K562 (cell line): Measurements from ENCODE around the gene BCAS1. TPM values are rescaled to one million over a fixed set of nuclear protein-coding genes. Genes with fewer than 3 reads are reported as not detected.

ENCODE experiments used
- ATAC-seq: fragments of 200-7000 bp; cut with Tn5 transposase; 3 replicates; pipeline ENCODE4 v1.9.1; 2020; ENCODE audit warnings: moderate library complexity
- BruUV-seq: library from RNA; stranded (reverse); fragments of 400-500 nt; replicated peaks from 2 replicates; lab custom pipeline; 2021; lab: Mats Ljungman, UMichigan
- CTCF ChIA-PET: fragments of 300-600 bp; formaldehyde crosslinking; extraction: SDS; loops from one replicate; lab custom pipeline; 2021; ENCODE audit warnings: low intra/inter-chr PET ratio; lab: Yijun Ruan, JAX
- POLR2A ChIA-PET: fragments of 300-600, 350-650 bp; sonication (Branson Sonifier 250); formaldehyde crosslinking; extraction: SDS; loops from one replicate; lab custom pipeline; 2021; ENCODE audit warnings: antibody characterized with exemption, inconsistent platforms; lab: Yijun Ruan, JAX
- DNase-seq, 4 experiments: peaks; one replicate each; pipeline versions ENCODE4 v3.0.0 to v3.0.0-alpha.2; 2011 to 2018; ENCODE audit warnings: low spot score in 3 of 4, mixed read lengths in 3 of 4; ENCODE audit errors: extremely low read depth in 1 of 4
- FAIRE-seq: peaks from 2 replicates; lab custom pipeline; 2011; peaks lifted over from hg19 to GRCh38; lab: Jason Lieb, UNC
- H2AFZ ChIP-seq: 2 replicates; pipeline ENCODE4 v1.6.0; 2011; ENCODE audit warnings: low read depth, low read length, control low read depth, inconsistent platforms
- H3K27ac ChIP-seq: fragments of 200-600 bp; 3 replicates; pipeline ENCODE4 v1.8.0; 2011; ENCODE audit warnings: low read depth, mild to moderate bottlenecking, control low read depth, inconsistent platforms, low read length, moderate library complexity, mixed read lengths; ENCODE audit errors: extremely low read depth
- H3K27me3 ChIP-seq, 2 experiments: fragments of 300-600 bp in 1 of 2; 2 replicates in 1 of 2; 3 replicates in 1 of 2; pipeline versions ENCODE4 v1.6.0 to v1.8.0; 2011; ENCODE audit warnings: inconsistent platforms in 2 of 2, low read length in 2 of 2, mild to moderate bottlenecking in 1 of 2, mixed read lengths in 1 of 2, moderate library complexity in 1 of 2; ENCODE audit not compliant: control insufficient read depth in 2 of 2, insufficient read depth in 2 of 2
- H3K36me3 ChIP-seq: fragments of 300-600 bp; 3 replicates; pipeline ENCODE4 v1.8.0; 2011; ENCODE audit warnings: mild to moderate bottlenecking, low read length, inconsistent platforms; ENCODE audit not compliant: control insufficient read depth, insufficient read depth
- H3K4me1 ChIP-seq, 2 experiments: fragments of 200-600 bp in 1 of 2; replicated peaks in 1 of 2; 2 replicates in 1 of 2; 3 replicates in 1 of 2; pipeline versions ENCODE4 v1.5.1 to v1.8.0; 2011; ENCODE audit warnings: inconsistent platforms in 2 of 2, low read length in 2 of 2, mild to moderate bottlenecking in 1 of 2, mixed read lengths in 1 of 2, moderate library complexity in 1 of 2; ENCODE audit not compliant: control insufficient read depth in 2 of 2, insufficient read depth in 2 of 2
- H3K4me2 ChIP-seq: 2 replicates; pipeline ENCODE4 v1.6.1; 2011; ENCODE audit warnings: low read length, control low read depth, inconsistent platforms, mixed read lengths; ENCODE audit not compliant: insufficient read depth
- H3K4me3 ChIP-seq: fragments of 200-600 bp; sonication (generic), shearing (Covaris generic); 2 replicates; pipeline ENCODE4 v1.5.1; 2016; ENCODE audit warnings: control low read depth, inconsistent platforms
- H3K79me2 ChIP-seq: fragments of 200-600 bp; 3 replicates; pipeline ENCODE4 v1.8.0; 2011; ENCODE audit warnings: low read length, inconsistent platforms; ENCODE audit not compliant: control insufficient read depth, insufficient read depth
- H3K9ac ChIP-seq, 2 experiments: 2 replicates each; pipeline versions ENCODE4 v1.6.0 to v1.6.1; 2011; ENCODE audit warnings: low read depth in 2 of 2, low read length in 2 of 2, control low read depth in 1 of 2, inconsistent platforms in 1 of 2, mild to moderate bottlenecking in 1 of 2, mixed read lengths in 1 of 2; ENCODE audit not compliant: insufficient read depth in 1 of 2
- H3K9me1 ChIP-seq: one replicate; pipeline ENCODE4 v1.6.0; 2011; ENCODE audit warnings: inconsistent platforms, mild to moderate bottlenecking, low read length, moderate library complexity; ENCODE audit not compliant: control insufficient read depth, insufficient read depth
- H3K9me3 ChIP-seq: replicated peaks from 2 replicates; pipeline ENCODE4 v1.5.1; 2011; ENCODE audit warnings: low read depth, low read length, inconsistent platforms; ENCODE audit not compliant: control insufficient read depth, insufficient read depth
- H4K20me1 ChIP-seq: replicated peaks from 2 replicates; pipeline ENCODE4 v1.6.1; 2011; ENCODE audit warnings: low read length, inconsistent platforms, mixed read lengths; ENCODE audit not compliant: control insufficient read depth, insufficient read depth
- BCL6 ChIP-seq: fragments of 250-450 bp; sonication (Bioruptor Pico); IDR thresholded peaks from 2 replicates; pipeline ENCODE4 v1.4.0; 2020
- E4F1 ChIP-seq: fragments of 250-450 bp; sonication (Bioruptor Pico); IDR thresholded peaks from 2 replicates; pipeline ENCODE4 v1.5.0; 2021; ENCODE audit warnings: mild to moderate bottlenecking, borderline replicate concordance
- ETS2 ChIP-seq: IDR thresholded peaks from 2 replicates; pipeline ENCODE4 v1.6.1; 2016; ENCODE audit warnings: borderline replicate concordance, missing genetic modification characterization, mild to moderate bottlenecking, moderate library complexity, missing compliant biosample characterization; ENCODE audit not compliant: poor library complexity, severe bottlenecking
- EZH2 ChIP-seq: IDR thresholded peaks from 2 replicates; pipeline ENCODE4 v1.6.1; 2012; ENCODE audit warnings: low read depth, mild to moderate bottlenecking, inconsistent platforms, low read length, borderline replicate concordance
- HDAC1 ChIP-seq, 2 experiments: fragments of 450-650 bp; IDR thresholded peaks; 2 replicates each; pipeline ENCODE4 v1.6.1; 2016 to 2017; ENCODE audit warnings: inconsistent platforms in 1 of 2, mild to moderate bottlenecking in 1 of 2, moderate library complexity in 1 of 2
- HMG20B ChIP-seq: fragments of 250-450 bp; sonication (Bioruptor Pico); IDR thresholded peaks from 2 replicates; pipeline ENCODE4 v1.5.0; 2021; ENCODE audit warnings: mild to moderate bottlenecking
- MEF2D ChIP-seq: conservative IDR thresholded peaks from 2 replicates; pipeline ENCODE4 v1.6.1; 2016; ENCODE audit warnings: low read depth, missing genetic modification characterization, missing compliant biosample characterization
- RAD21 ChIP-seq, 2 experiments: fragments of 250-450 bp in 1 of 2; fragments of 450-650 bp in 1 of 2; sonication (Bioruptor Pico) in 1 of 2; formaldehyde crosslinking in 1 of 2; IDR thresholded peaks in 1 of 2; conservative IDR thresholded peaks in 1 of 2; 2 replicates each; pipeline versions ENCODE4 v1.4.0 to v1.8.0; 2020 to 2022; ENCODE audit warnings: mild to moderate bottlenecking in 2 of 2, moderate library complexity in 1 of 2
- VEZF1 ChIP-seq: fragments of 200-800 bp; sonication (Bioruptor generic); IDR thresholded peaks from 2 replicates; pipeline ENCODE4 v1.6.1; 2017; ENCODE audit warnings: missing genetic modification characterization, missing compliant biosample characterization
- ZBTB33 ChIP-seq: sonication (generic); formaldehyde crosslinking; IDR thresholded peaks from 2 replicates; pipeline ENCODE4 v1.8.1; 2023; ENCODE audit warnings: mild to moderate bottlenecking, missing genetic modification reagents
- ZNF586 ChIP-seq: fragments of 450-650 bp; formaldehyde crosslinking; conservative IDR thresholded peaks from 2 replicates; pipeline ENCODE4 v1.4.0; 2020; ENCODE audit warnings: mild to moderate bottlenecking, moderate library complexity
- WGBS: fragments of 100-300 bp; shearing (Covaris generic); methylation state at CpG from one replicate; pipeline ENCODE4 v1.1.6; 2016; ENCODE audit warnings: low coverage, mixed read lengths; ENCODE audit not compliant: insufficient coverage; ENCODE audit errors: missing lambda C conversion rate; 5-methylcytosine and 5-hydroxymethylcytosine counted together
- in situ Hi-C: fragments of 300-500 bp; cut with MboI; formaldehyde crosslinking; loops from 4 replicates; pipeline ENCODE4 v1.15.0; 2018; ENCODE audit warnings: inconsistent platforms, mixed read lengths
- intact Hi-C: fragments of 100-400 bp; cut with micrococcal nuclease; formaldehyde crosslinking; loops from 2 replicates; pipeline ENCODE4 v1.14.2; 2022
- polyA plus RNA-seq, 8 experiments: library from polyadenylated mRNA; depleted of rRNA in 4 of 8; stranded (reverse) in 5 of 8; unstranded in 3 of 8; fragments of >200 nt; fragmentation: Nextera tagmentation in 2 of 8; fragmentation: Illumina TruSeq in 1 of 8; extraction: Ambion mirVana in 2 of 8; extraction: Trizol in 1 of 8; gene quantifications; 2 replicates each; pipeline versions ENCODE4 v1.2.1 to v1.2.3, GENCODE V29; 2011 to 2014; ENCODE audit warnings: inconsistent platforms in 1 of 8, missing spikeins in 1 of 8
- total RNA-seq, 7 experiments: library from RNA; depleted of rRNA in 6 of 7; stranded (reverse); fragments of >200 nt in 6 of 7; fragmentation: Illumina TruSeq in 2 of 7; extraction: Trizol in 2 of 7; gene quantifications; 2 replicates each; pipeline versions ENCODE4 v1.2.1 to v1.2.3, GENCODE V29; 2011 to 2021; ENCODE audit warnings: low replicate concordance in 1 of 7

BCAS1 gene
- total and polyA plus RNA-seq, 9 of the 15 experiments (the other 6 are each of a cell fraction or from before 2014, with no cell fraction given) = 0.18 to 2.3 (median 0.93) TPM

- Histone ChIP-seq H3K4me2 (no peak overlapping the region), H3K27me3 (peaks cover 0 to 7% of the 10 kb centered on the region in 2 experiments; a peak in 1 of 5 replicates), H3K9ac (no peak overlapping the region), H2AFZ (no peak overlapping the region), H4K20me1 (no peaks in the 10 kb centered on the region), H3K27ac (no peak overlapping the region), H3K4me1 (no peaks in the 10 kb centered on the region), H3K79me2 (no peaks in the 10 kb centered on the region), H3K9me1 (no peaks in the 10 kb centered on the region), H3K9me3 (no peaks in the 10 kb centered on the region), H3K36me3 (no peaks in the 10 kb centered on the region), H3K4me3 (no peak overlapping the region)
- CTCF ChIA-PET = no interaction called here
- POLR2A ChIA-PET = no interaction called here
- intact Hi-C loops (no loop called here), in situ Hi-C loops (no loop called here)
- WGBS = 0% methylated on average over 2 of the region's 2 CpGs
- no TSS peak for BruUV-seq
- no peak for ATAC-seq
- DNase-seq = no peak
- no peak for FAIRE-seq
- TF ChIP-seq MEF2D (tag) (no peak), RAD21 (CRISPR knock-in tag; conservative IDR thresholded peaks at IDR 0.05 in 1 of 2, IDR thresholded peaks at IDR 0.05 in 1 of 2) (no peak), HMG20B (CRISPR knock-in tag) (no peak), HDAC1 (IDR thresholded peaks at IDR 0.05) (no peak), VEZF1 (CRISPR knock-in tag) (no peak), EZH2 (no peak), ETS2 (tag) (no peak), E4F1 (CRISPR knock-in tag) (no peak), ZNF586 (CRISPR knock-in tag) (no peak), ZBTB33 (CRISPR knock-in tag) (no peak), BCL6 (CRISPR knock-in tag) (no peak)
Measured at GRCh38 chr20:54114109-54114508, 43.7 kb upstream of the BCAS1 start.
